ENCODE results near the gene RHBDL2. TPM values are rescaled to one million over a fixed set of nuclear protein-coding genes. Genes with fewer than 3 reads are reported as not detected.
"Not testable (repeated sequence)": the region's sequence is repeated elsewhere in the genome, so short reads cannot be mapped to it uniquely, and the experiment has no call there.

RHBDL2 gene
- total RNA-seq, 1 experiment from 2014 or later: 7.1 TPM

DNA sequence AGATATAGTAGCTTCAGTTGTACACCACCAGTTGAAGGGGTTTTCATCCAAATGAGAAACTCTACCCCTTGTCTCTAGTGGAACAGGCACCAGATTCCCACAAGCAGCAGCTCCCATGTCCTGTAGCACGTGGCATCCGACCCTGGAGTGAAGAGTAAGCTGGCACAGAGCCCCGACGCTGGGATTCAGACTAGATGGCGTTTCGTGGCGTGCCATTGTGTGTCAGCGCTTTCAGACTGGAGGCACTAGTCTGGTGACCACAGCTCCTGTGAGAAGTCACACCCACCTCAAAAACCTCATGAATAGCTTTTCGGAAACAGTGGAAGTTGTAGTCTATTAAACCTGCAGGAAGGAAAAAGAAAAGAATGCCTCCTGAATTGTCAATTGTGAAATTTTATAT is 102.3 kb downstream of the RHBDL2 start:
- ChIA-PET POLR2A (interaction anchor here (0.6 to 0.7 kb wide), 2 partner anchors 10 to 1310 kb away, joined by 12 to 13 read pairs; no protein-coding TSS in a partner anchor), CTCF (interaction anchor here (0.9 kb wide), 1 partner anchor 216 kb away, joined by 8 read pairs; no protein-coding TSS in a partner anchor)
- intact Hi-C loops (cut with micrococcal nuclease; ENCODE audit: unreplicated experiment) (loop anchor here (5.0 kb wide), 1 partner anchor 812 kb away; no protein-coding TSS in a partner anchor), in situ Hi-C loops (cut with HindIII; ENCODE audit: low pct_unique_long_range_greater_than_20kb, low sequenced_read_pairs) (no loop called here)
- no peak for TF ChIP-seq SIN3A (IDR thresholded peaks at IDR 0.05; ENCODE audit: borderline replicate concordance, insufficient read depth, low read depth, low read length)
- no peak for TF ChIP-seq TCF7L2 (IDR thresholded peaks at IDR 0.05; ENCODE audit: low read depth, low read length)
- no peak for TF ChIP-seq POLR2AphosphoS5 (IDR thresholded peaks at IDR 0.05; ENCODE audit: low read depth, low read length)
- TF ChIP-seq, protein P1, sequence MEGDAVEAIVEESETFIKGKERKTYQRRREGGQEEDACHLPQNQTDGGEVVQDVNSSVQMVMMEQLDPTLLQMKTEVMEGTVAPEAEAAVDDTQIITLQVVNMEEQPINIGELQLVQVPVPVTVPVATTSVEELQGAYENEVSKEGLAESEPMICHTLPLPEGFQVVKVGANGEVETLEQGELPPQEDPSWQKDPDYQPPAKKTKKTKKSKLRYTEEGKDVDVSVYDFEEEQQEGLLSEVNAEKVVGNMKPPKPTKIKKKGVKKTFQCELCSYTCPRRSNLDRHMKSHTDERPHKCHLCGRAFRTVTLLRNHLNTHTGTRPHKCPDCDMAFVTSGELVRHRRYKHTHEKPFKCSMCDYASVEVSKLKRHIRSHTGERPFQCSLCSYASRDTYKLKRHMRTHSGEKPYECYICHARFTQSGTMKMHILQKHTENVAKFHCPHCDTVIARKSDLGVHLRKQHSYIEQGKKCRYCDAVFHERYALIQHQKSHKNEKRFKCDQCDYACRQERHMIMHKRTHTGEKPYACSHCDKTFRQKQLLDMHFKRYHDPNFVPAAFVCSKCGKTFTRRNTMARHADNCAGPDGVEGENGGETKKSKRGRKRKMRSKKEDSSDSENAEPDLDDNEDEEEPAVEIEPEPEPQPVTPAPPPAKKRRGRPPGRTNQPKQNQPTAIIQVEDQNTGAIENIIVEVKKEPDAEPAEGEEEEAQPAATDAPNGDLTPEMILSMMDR (IDR thresholded peaks at IDR 0.05): no peak
- TF ChIP-seq, protein P2, sequence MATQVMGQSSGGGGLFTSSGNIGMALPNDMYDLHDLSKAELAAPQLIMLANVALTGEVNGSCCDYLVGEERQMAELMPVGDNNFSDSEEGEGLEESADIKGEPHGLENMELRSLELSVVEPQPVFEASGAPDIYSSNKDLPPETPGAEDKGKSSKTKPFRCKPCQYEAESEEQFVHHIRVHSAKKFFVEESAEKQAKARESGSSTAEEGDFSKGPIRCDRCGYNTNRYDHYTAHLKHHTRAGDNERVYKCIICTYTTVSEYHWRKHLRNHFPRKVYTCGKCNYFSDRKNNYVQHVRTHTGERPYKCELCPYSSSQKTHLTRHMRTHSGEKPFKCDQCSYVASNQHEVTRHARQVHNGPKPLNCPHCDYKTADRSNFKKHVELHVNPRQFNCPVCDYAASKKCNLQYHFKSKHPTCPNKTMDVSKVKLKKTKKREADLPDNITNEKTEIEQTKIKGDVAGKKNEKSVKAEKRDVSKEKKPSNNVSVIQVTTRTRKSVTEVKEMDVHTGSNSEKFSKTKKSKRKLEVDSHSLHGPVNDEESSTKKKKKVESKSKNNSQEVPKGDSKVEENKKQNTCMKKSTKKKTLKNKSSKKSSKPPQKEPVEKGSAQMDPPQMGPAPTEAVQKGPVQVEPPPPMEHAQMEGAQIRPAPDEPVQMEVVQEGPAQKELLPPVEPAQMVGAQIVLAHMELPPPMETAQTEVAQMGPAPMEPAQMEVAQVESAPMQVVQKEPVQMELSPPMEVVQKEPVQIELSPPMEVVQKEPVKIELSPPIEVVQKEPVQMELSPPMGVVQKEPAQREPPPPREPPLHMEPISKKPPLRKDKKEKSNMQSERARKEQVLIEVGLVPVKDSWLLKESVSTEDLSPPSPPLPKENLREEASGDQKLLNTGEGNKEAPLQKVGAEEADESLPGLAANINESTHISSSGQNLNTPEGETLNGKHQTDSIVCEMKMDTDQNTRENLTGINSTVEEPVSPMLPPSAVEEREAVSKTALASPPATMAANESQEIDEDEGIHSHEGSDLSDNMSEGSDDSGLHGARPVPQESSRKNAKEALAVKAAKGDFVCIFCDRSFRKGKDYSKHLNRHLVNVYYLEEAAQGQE (IDR thresholded peaks at IDR 0.05; ENCODE audit: insufficient read depth in 1 of 2, low read depth in 2 of 2, low read length in 1 of 2): no peak
- no peaks in the 10 kb centered on the region for H3K27me3 ChIP-seq (ENCODE audit: control insufficient read depth, insufficient read depth, low read length)
- no peaks in the 10 kb centered on the region for H3K9me3 ChIP-seq (ENCODE audit: control insufficient read depth, insufficient read depth, low read depth, low read length)
- no peak for DNase-seq (ENCODE audit: low read depth, low spot score)
- peaks cover 14% of the 10 kb centered on the region for H3K36me3 ChIP-seq (ENCODE audit: control insufficient read depth, insufficient read depth, low read length)
- no peaks in the 10 kb centered on the region for H3K4me1 ChIP-seq (ENCODE audit: control insufficient read depth, insufficient read depth, low read length)
- no peak overlapping the region for H3K4me3 ChIP-seq (ENCODE audit: low read depth in 2 of 2, low read length in 2 of 2)
- ATAC-seq: no peak
- no peak overlapping the region for H3K27ac ChIP-seq (ENCODE audit: low read length)
- no TSS peak for BruUV-seq (replicated peaks)

DNA sequence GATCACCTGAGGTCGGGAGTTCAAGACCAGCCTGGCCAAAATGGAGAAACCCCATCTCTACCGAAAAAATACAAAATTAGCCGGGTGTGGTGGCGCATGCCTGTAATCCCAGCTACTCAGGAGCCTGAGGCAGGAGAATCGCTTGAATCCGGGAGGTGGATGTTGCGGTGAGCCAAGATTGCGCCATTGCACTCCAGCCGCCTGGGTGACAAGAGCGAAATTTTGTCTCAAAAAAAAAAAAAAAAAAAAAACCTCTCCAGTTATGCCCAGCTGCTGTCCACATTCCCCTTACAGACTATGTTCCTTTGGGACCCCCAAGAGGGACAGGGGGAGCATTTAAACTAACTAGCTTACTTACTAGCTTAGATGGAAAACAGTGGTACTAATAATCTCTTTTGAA is 105.3 kb downstream of the RHBDL2 start:
- in situ Hi-C loops (cut with HindIII; ENCODE audit: low pct_unique_long_range_greater_than_20kb, low sequenced_read_pairs); H3K27ac ChIP-seq (ENCODE audit: low read length); BruUV-seq (replicated peaks); H3K9me3 ChIP-seq (ENCODE audit: control insufficient read depth, insufficient read depth, low read depth, low read length); H3K27me3 ChIP-seq (ENCODE audit: control insufficient read depth, insufficient read depth, low read length); DNase-seq (ENCODE audit: low read depth, low spot score); H3K4me3 ChIP-seq (ENCODE audit: low read depth in 2 of 2, low read length in 2 of 2); H3K4me1 ChIP-seq (ENCODE audit: control insufficient read depth, insufficient read depth, low read length); POLR2A ChIA-PET; ATAC-seq: not testable (repeated sequence)
- H3K36me3 ChIP-seq (ENCODE audit: control insufficient read depth, insufficient read depth, low read length): peaks cover 14% of the 10 kb centered on the region
- CTCF ChIA-PET: interaction anchor here (0.6 to 0.7 kb wide), 2 partner anchors 816 to 847 kb away, joined by 6 read pairs; no protein-coding TSS in a partner anchor
- intact Hi-C loops (cut with micrococcal nuclease; ENCODE audit: unreplicated experiment): loop anchor here (5.0 kb wide), 1 partner anchor 809 kb away; no protein-coding TSS in a partner anchor

Other genes with a start within 250 kb of the RHBDL2 start
- 44.3 TPM for gene RRAGC, start 82.1 kb downstream of the RHBDL2 start, total RNA-seq (2021; ENCODE audit: unreplicated experiment)
- 17.4 TPM for gene MYCBP, start 68.5 kb downstream of the RHBDL2 start, total RNA-seq (2021; ENCODE audit: unreplicated experiment)
- gene GJA9, start 60.2 kb downstream of the RHBDL2 start, total RNA-seq (2021; ENCODE audit: unreplicated experiment): 0.10 TPM
- 116 TPM for gene AKIRIN1, start 49.4 kb upstream of the RHBDL2 start, total RNA-seq (2021; ENCODE audit: unreplicated experiment)
- 316 TPM for gene NDUFS5, start 84.5 kb upstream of the RHBDL2 start, total RNA-seq (2021; ENCODE audit: unreplicated experiment)